HCT116 (cell line): ENCODE measurements around the gene PXMP2.

ENCODE experiments used
- CTCF ChIP-seq, 3 experiments: fragments of 200-600 bp in 1 of 3; sonication (generic) in 1 of 3; IDR thresholded peaks in 2 of 3; conservative IDR thresholded peaks in 1 of 3; 2 replicates each; pipeline ENCODE4 v1.5.1; 2012 to 2017; ENCODE audit warnings: low read depth in 2 of 3, low read length in 2 of 3, antibody characterized with exemption in 1 of 3, borderline replicate concordance in 1 of 3, control low read depth in 1 of 3, mild to moderate bottlenecking in 1 of 3, mixed read lengths in 1 of 3, mixed run types in 1 of 3, moderate library complexity in 1 of 3; ENCODE audit not compliant: insufficient read depth in 1 of 3
- EZH2 ChIP-seq: fragments of 200-600 bp; sonication (generic); IDR thresholded peaks from 2 replicates; pipeline ENCODE4 v1.6.1; 2017; ENCODE audit warnings: antibody characterized with exemption, mixed run types
- EZH2phosphoT487 ChIP-seq: fragments of 200-600 bp; IDR thresholded peaks from 2 replicates; pipeline ENCODE4 v1.6.1; 2018; ENCODE audit warnings: antibody characterized with exemption, borderline replicate concordance
- POLR2A ChIP-seq: IDR thresholded peaks from 2 replicates; pipeline ENCODE4 v1.7.0; 2011; ENCODE audit warnings: borderline replicate concordance; ENCODE audit not compliant: insufficient read depth, insufficient read length; ENCODE audit errors: extremely low read depth
- REST ChIP-seq: IDR thresholded peaks from 2 replicates; pipeline ENCODE4 v1.6.1; 2012; ENCODE audit warnings: low read depth
- SIN3A ChIP-seq: IDR thresholded peaks from 2 replicates; pipeline ENCODE4 v1.6.1; 2012; ENCODE audit warnings: low read depth
- SP1 ChIP-seq: IDR thresholded peaks from 2 replicates; pipeline ENCODE4 v1.6.1; 2012; ENCODE audit warnings: low read depth
- YY1 ChIP-seq: IDR thresholded peaks from 2 replicates; pipeline ENCODE4 v1.6.1; 2011; ENCODE audit warnings: low read length, low read depth, moderate library complexity, mild to moderate bottlenecking; ENCODE audit not compliant: insufficient replicate concordance; ENCODE audit errors: extremely low read depth

- TF ChIP-seq SIN3A (no peak), EZH2 (no peak), CTCF (IDR thresholded peaks at IDR 0.05 in 2 of 3, conservative IDR thresholded peaks at IDR 0.05 in 1 of 3; ENCODE audit: borderline replicate concordance in 1 of 3, insufficient read depth in 1 of 3, low read depth in 2 of 3, low read length in 2 of 3) (no peak), POLR2A (no peak), SP1 (no peak), REST (no peak), YY1 (no peak), EZH2phosphoT487 (no peak)
Observed at GRCh38 chr12:132657004-132657727, 30.2 kb upstream of the PXMP2 start.
